ENCODE data around the gene SLC7A1.

The SLC7A1 gene

DNA sequence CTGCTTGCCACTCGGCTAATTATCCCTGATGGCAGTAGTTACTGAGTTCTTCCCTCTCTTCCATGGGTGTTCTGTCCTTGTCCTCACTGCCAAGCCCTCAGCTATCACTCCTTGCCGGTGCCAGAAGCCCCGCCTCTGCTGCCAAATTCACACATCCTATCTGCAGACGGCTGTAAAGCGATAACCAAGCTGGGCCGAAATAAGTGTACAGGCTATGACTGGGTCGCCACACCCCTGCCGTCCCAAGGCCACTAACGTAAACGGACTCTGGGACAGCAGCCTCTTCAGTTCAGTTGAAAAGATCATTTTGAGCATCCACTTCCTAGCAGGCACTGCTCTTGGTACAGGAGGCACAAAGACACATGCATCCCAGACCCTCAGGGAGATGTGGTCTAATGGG is 13.3 kb downstream of the SLC7A1 start:
- DNase-seq = no peak

DNA sequence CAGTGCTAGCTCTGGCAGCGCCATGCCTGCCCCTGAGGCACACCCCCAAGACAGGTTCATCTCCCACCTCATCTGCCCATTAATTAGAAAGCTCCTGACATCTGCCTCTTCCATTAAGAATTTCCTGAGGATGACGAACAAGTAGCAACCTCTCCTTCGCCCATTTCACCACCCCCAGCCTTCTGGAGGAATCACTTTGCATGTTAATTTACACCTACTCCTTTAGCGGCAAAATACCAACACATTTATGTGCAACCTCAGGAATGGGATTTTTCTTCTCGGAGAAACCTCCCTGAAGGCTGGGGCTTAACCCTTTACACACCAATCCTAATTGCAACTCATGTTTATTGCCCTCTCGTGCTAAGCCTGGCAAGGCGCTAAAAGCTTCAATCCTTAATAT is 13.8 kb downstream of the SLC7A1 start:
- no peak for DNase-seq

DNA sequence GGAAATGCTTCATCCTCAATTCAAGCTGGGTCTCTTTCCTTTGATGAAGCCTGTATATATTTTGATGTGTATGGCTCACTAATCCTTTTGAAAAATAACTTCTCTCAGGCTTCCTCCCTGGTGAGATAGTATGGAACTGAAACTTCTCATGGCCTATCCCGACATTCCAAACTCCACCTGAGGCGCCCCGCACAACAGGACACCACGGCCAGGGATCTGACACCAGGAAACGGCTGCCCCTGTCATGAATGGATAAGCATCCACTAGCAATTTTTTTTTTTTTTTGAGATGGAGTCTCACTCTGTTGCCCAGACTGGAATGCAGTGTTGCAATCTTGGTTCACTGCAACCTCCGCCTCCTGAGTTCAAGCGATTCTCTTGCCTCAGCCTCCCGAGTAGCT is 16.4 kb downstream of the SLC7A1 start:
- no peak for DNase-seq

DNA sequence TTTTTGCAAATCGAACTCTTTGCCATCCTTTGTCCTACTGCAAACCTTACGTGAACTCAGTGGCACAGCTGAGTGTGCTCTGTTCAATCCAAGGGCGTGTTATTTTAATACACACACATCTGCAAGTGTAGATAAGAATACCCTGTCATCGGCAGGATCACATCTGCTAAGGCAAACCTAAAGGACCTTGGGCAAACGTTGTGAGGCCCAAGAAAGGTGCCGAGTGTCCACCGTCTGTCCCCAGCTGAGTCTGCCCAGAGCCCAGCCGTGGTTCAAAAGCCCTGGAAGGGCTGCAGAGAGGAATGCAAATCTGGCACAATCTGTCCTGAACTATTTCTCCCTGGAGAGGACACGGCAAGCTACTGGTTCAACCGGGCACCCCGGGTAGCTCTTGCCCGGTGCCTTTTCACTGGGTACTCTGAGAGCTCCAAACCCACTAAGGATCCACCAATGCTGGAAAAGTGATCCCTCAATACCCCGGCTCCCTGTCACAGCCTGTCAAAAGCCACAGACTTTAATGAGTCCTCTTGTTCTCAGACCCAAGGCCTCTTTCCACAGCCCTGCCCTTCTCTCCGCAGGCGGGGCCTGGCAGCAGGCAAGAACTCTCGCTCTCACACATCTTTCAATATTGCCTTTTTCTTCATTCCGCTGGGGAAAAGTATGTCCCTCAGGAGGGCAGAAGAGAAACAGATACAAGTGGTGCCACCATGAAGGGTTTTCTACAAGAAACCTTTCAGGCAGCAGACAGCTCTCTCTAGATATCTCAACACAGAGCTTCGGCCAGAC is 17.0 kb downstream of the SLC7A1 start:
- no peak for DNase-seq

DNA sequence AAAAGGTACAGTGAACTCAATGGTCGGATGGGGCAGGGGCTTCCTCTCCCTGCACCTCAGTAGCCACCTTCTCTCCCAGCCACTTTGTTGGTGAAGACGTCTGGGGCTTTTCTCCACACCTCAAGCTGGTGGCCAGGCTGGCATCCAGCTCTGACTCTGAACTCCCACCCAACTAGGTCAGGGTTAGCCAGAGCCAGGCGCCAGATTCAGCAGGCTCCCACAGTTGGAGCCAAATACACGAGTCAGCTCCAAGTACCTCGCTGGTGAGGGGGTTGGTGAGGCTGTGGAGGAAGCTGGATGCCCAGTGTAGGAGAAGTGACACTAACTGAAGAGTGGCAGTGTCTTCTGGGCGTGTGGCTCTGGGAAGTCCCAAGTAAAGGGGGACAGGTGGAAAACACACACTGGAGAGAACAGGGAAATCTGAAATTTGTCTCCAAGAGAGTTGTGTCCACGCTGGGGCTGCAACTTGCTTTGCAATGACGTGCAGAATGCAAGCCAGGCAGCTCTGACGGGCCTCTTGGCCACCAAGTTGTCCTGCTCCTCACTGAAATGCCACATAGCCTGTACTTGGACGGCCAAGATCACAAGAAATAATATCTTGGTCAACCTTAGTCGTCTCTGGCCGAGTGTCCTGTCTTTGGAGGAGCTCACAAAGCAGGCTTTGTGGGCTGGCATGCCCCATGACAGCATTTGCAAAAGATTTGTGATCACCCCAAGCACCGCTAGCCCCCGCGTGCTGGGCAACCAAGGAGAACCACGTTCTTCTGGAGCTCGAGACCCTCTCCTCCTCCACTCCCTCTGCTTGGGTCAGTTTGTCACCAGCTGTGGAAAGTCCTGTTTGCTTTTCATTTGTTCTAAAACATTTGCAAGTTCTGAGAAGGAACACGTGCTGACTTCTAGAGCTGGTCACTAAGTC is 18.1 kb downstream of the SLC7A1 start:
- DNase-seq = no peak

DNA sequence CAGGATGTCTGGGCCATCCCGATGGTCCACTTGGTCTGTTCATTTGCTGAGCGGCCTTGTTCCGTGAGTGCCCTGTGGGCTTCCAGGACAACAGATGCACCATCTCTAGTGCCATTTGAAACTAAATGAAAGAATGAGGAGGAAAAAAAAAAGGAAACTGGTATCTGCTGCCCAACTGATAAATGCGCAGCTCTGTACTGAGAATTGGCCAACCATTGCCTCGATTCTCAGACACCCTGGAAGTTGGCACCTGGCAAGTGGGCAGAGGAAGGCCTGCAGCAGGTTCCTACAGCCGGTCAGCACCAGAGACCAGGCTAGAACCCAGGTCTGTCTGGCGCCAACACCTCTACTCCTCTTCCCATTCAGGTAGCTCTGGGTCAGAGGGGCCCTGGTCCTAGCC is 18.9 kb downstream of the SLC7A1 start:
- no peak for DNase-seq

DNA sequence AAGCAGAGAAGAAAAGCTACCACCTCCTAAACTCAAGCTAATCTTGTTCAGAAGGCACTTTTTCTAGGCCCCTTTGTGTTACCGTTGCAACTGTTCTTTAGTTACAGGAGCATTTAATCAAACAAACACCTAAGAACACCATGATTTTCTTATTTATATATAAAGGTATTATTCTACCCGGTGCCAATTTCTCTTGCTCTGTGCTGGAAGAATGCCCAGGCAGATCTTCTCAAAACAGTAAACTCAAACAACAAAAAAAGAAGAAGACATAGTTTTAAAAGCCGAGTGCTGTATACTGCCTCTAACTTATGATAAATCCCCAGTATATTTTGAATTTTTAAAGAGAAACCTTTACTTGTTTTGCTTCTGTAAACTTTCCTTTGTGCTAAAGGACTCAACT is 20.4 kb downstream of the SLC7A1 start:
- DNase-seq = no peak

DNA sequence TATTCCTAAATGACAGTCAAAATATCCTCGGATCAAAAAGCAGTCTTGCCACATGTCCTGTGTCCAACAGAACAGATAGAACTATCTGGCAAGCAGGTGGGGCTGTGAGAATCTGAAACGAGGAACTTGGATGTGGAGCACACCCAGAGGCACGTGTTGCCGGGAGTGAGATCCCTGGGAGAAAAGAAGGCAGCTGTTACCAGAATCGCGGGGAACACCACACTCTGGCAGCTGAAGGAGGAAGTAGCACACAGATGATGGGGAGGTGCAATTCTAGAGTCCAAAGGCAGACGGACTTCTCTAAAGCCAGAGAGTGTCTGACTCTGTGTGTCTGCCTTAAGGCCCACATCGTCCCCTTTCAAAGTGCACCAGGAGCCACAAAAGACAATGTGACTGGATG is 22.3 kb downstream of the SLC7A1 start:
- DNase-seq = no peak

DNA sequence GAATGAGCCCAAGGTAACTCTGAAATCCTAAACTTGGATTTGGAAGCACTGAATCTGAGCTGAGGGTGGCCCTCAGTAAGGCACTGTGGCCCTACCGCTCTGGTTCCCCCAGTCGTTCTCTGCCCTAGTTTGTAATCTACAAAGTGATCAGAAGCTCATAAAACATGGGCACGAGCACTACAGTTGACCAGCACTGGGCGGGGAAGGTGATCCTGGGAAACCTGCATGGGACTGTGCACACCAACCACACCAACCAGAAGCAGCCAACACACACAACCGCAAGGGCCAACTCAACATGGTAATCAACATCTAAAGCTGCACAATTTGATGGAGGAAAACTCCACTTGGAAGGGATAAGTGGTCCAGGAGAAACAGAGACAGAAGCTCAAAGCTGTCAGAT is 22.9 kb downstream of the SLC7A1 start:
- no peak for DNase-seq

DNA sequence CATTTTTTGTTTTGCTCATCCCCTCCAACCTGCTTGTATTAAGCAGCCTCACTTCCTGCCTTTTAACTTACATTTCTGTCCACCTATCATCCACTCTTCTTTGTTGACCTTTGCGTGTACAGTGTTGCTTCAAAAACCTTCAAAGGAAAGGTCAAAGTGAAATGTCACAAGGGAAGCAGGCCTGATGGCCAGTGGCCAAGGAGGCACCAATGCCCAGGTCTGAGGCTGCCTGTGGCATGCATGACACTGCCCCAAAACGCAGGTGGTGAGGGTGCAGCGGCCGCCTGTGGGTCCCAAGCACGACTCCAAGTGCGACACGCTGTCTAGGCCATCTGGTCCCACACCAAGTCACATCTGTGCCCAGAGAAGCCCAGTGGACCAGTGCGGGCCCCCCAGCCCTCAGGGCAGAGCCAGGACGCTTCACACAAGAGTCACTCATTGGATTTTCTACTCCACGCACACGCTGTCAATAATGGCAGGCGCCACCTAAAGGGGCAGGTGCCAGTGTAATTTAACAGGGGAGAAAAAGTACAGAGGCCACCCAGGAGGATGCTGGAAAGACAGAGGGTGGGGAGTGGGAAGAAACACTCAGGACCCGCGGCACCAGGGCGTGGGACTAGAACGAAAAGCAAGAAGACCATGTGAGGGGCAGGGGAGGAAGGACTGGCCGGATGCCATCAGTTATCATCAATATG is 23.5 kb downstream of the SLC7A1 start:
- DNase-seq = no peak

DNA sequence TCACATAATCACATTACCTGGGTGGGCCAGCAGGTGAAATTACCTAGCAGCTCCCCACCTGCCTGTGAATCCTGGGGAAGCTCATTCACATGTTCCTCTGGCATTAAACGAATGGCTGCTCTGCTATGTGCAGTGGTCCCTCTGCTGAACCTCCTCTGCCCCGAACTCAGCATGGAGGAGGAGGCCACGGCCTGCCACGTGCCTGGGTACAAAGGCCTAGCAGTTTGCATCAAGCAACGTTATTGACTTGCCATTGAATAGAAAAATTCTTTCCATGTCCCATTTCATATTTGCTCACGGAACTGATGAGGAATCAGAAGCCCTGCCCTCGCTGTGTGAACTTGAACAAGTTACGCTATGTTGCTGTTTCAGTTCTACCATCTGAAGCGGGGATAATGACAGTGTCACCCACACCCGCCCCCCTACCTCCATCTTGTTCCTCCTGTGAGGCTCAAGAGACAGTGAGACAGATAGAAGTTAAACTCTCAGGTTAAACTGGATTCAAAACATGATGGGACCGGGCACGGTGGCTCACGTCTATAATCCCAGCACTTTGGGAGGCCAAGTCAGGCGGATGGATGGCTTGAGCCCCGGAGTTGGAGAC is 25.3 kb downstream of the SLC7A1 start:
- DNase-seq = no peak

DNA sequence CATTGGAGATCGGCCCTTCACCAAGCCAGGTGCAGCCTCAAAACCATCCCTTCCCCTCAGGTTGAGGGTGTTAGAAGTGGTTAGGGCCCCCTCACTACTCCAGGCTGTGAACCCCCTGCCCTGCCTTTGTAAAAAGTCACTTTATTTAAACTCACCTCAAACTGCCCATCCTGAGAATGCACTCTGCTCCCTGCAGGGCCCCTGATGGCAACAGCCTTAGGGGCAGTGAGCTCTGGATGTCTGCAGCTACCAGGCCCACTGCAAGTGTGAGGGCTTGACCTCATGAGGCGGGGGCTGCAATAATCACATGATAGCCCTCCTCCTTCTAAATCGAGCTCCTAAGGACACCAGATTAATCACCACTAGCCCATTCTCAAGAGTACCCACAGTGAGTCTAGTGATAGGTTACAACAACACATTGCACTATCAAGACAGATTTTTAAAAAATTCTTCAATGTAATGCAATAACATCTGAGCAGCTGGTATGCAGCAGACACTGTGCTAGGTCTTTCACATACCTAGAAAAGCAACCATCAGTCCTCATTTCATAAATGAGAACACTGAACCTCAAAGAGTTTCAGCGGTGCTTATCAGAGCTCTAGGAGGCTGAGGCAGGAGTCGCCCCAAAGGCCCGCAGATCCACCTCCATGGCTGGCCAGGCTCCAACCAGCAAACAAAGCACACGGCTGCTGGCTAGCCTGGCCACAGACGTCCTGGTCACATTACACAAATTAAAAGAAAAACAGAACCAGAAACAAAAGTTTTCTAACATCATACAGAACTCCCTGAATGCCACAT is 26.0 kb downstream of the SLC7A1 start:
- DNase-seq = no peak

DNA sequence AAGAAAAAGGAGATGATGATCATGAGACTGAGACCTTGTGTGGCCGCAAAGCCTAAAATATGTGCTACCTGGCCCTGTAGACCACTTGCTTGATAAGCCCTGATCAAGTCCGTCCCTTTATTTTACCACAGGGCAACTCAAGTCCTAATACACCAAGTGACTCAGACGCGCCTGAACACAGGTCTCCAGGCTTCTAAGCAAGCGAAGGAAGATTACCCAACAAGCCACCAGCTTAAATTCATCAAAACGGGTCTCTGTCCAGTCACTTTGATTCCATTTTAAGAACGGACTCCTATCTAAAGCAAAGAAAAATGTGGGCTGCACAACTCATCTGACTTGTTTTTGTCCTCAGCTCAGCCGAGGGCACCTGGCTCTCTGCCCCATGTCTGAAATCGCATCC is 26.8 kb downstream of the SLC7A1 start:
- no peak for DNase-seq

DNA sequence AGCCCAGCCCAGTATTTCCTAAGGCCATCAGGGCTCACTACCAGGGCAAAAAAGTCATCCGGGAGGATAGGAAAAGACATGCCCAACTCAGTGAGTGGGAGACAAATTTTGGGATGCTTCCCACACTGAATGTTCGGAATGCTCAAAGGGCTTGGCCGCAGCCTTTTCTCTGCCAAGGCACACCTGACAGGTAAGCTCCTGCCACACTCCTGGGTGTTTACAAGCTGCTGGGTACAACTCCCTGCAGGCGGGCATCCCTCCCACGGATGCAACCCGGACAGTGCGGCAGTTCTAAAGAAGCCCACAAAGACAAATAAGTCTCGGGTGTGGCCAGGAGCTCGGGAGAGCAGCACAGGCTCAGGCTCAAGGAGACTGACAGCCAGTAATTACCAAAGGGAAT is 28.1 kb downstream of the SLC7A1 start:
- DNase-seq = no peak

DNA sequence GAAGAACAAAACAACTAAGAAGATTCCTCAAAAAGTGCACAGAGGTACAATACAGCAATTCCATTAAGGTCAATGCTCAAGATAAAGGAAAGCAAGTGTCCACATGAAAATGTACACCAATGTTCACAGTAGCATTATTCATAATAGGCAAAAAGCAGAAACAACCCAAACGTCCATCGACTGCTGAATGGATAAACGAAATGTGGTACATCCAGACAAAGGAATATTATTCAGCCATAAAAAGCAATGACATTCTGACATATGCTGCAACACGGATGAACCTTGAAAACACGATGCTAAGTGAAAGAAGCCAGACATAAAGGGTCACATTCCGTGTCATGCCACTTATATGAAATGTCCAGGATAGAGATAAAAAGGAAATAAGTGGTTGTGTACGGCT is 29.3 kb downstream of the SLC7A1 start:
- DNase-seq = no peak

DNA sequence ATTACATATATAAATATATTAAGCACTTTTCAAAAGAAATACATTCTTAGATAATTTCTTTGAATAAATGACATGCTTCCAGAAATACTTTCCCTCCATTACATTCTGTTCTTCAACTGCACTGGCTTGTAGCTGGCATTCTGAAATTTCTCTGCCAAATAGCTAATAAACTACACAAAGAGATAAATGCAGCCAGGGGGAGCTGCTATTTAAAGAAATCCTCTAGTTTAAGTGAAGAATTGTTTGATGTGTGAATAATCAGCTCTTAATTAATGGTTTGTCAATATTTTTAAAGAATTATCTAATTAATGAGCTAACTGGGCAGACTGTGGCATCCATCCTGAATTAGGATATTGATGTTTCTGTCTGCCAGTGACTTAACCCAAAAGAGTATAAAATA is 30.7 kb downstream of the SLC7A1 start:
- DNase-seq = no peak

DNA sequence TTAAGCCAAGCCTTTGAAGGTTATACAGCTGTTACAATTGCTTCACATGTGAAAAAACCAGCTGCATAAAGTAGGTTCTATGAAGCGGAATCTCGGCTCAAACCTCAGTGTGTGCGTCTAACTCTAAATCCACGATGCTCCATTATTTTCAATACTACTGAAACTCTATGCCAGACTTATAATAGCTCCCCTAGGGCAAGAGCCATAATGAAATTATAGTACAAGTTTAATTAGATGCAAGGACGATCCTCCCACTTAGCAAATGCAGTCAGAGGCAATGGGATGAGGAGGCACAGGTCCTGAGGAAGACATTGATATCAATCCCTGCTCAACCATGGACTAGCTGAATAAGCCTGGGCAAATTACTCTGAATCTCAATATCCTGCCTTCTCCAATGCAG is 31.1 kb downstream of the SLC7A1 start:
- no peak for DNase-seq

DNA sequence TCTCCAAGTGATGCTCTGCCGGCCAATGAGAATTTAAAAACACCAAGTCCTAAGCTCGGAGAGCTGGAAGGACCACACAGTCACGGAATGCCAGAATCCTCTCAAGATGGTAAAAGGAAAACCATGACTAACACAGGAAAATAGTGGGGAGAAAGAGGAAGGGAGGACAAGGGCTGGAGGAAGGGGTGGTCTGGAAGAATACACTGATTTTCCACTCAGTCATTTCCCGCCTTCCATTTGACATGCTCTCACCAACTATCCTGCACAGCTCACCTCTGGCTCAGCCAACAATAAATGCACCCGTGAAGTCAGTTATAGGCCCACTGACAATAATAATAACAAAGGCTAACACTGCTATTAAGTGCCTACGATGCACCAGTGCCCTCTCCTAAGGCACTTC is 31.5 kb downstream of the SLC7A1 start:
- DNase-seq = no peak

DNA sequence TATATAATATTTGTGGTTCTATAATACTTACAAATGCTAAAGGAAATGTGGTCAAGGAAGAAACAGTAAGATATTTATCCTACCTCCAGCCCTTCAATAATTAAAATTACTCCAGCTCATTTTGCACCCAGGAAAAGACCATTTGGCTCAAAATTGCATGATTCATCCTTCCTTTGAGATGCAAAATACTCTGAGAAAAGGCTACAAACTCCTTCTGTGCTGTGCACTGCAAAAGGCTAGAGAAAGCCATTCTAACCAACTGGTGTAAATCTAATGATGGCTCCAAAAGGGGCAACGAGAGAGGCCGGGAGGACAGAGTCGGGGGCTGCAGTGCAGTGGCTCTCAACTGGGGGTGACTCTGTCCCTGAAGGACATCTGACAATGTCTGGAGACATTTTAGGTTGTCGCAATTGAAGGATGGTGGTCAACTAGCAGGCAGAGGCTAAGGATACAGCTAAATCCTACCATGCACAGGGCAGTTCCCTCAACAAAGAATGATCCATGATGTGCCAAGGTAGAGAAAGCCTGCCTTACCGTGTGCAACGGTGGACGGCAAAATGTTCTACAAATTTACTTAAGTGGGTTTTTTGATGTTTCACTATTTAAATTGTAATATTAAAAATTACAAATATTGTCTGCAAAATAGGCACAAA is 32.6 kb downstream of the SLC7A1 start:
- DNase-seq = no peak

DNA sequence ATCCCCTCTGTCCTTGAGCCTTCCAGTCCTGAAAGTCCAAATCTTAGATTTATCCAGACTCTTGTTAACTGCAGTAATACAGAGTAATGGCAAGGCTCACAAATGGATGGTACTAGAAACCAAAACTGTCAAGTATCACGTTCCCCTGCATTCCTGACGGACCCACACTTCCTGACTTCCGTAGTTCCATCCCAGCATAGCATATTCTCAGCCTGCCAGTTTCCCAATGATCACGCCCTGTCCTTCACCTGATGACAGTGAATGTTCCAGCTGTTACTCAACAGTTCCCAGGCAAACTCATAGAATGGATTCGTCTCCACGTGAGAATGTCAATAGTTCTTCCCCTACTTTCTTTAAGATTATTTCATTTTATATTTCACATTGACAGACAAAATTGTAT is 33.6 kb downstream of the SLC7A1 start:
- no peak for DNase-seq

DNA sequence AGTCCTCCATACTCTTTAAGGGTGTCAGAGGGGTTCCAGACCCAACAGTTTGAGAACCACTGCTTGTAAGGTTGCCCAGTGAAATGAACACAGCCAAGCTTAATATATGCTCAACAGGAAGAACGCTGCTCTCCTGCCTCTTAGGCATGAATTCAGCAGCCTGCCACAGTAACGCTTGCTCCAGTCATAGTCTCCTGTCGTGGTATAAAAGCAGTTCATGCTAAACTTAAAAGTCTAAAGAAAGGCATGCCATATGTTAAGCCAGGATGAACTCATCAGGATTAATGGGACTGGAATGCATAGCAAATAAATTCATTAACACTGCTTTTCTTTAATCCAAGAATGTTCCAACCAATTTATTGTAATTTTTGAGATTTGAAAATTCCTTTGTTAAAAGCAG is 38.7 kb downstream of the SLC7A1 start:
- DNase-seq = no peak

DNA sequence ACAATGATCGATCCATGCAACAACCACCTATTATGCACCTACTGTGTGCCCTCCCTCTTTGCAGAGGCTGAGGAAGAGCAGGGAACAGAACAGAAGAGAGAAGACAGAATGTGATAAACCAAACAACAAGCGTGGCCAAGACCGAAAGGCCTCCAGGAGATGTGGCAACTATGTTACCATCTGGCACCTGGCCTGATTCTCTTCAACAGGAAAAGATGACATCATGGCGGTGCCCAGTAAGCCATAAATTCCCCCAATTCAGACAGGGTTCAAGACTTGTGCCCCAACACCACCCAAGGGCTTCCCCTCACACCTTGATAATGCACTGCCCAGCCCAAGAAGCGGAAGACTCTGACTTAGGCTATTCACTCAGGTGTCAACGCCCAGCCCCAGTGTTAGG is 44.3 kb downstream of the SLC7A1 start:
- DNase-seq = no peak
